HG03135 (cell line): ENCODE results near the gene L1CAM.

Experiments
- ATAC-seq: cut with Tn5 transposase; IDR thresholded peaks from one replicate; pipeline ENCODE4 v1.9.1; 2021; ENCODE audit warnings: mild to moderate bottlenecking, moderate library complexity; ENCODE audit not compliant: unreplicated experiment

Gene L1CAM

GRCh38 chrX:153885968-153886903 lies at the start of gene L1CAM:
Gene L1CAM (minus strand): TSS chrX:153886173. CDS start chrX:153875836, 10,337 bp downstream.
- no peak for ATAC-seq

DNA sequence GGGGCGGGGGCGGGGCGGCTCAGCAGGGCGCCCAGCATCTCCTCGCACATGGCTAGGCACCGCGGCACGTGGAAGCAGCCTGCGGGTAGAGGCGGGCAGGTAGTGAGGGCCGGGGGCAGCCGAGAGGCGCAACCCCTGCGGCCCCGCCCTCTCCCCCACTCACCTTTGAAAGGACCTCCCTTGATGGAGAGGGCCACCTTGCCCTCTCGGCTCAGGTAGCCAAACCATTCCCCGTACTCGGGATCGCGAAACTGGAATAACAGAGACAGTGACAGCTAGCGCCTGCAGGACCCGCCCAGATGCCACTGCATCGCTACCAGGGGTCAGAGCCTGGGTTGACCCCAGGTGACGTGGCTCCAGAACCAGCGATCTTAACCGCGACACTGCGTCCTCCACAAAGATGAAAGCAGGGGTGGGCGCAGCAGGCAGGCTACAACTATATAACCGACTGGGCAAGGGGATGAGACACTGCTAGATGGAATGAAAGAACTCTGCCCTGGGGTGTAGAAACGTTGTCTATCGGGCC lies 49.4 kb upstream of the L1CAM start:
- peak; percentile 13 for ATAC-seq

- peak; percentile 81 for ATAC-seq
Observed at GRCh38 chrX:153934762-153935325, 48.9 kb upstream of the L1CAM start, which contains the start of gene NAA10. Gene NAA10 (minus strand): TSS chrX:153935037. CDS start chrX:153934904, 133 bp downstream.

GRCh38 chrX:153934148-153934761 lies 48.3 kb upstream of the L1CAM start:
- peak; percentile 14 for ATAC-seq

- no peak for ATAC-seq
Observed at GRCh38 chrX:153933748-153934147, 47.8 kb upstream of the L1CAM start.

GRCh38 chrX:153932220-153932915 lies 46.4 kb upstream of the L1CAM start:
- no peak for ATAC-seq

GRCh38 chrX:153931748-153932147 lies 45.8 kb upstream of the L1CAM start:
- no peak for ATAC-seq

DNA sequence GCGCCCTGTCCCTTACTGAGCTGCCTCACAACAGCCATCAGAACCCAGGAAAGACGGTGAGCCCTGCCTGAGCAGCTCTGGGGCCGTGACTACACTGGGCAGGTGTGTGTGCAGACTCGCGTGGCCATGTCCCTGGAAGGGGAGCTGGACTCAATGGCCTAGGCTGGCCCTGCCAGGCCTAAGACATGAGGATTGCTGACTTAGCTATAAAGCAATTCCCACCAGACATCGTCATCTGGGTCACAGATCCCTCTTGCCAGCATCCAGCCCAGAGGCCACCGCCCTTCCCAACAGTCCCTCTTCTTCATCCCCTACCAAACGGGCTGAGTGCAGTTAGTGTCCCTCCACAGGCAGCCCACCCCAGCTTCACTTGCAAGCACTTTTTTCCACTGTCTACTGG lies 45.2 kb upstream of the L1CAM start:
- ATAC-seq: no peak

DNA sequence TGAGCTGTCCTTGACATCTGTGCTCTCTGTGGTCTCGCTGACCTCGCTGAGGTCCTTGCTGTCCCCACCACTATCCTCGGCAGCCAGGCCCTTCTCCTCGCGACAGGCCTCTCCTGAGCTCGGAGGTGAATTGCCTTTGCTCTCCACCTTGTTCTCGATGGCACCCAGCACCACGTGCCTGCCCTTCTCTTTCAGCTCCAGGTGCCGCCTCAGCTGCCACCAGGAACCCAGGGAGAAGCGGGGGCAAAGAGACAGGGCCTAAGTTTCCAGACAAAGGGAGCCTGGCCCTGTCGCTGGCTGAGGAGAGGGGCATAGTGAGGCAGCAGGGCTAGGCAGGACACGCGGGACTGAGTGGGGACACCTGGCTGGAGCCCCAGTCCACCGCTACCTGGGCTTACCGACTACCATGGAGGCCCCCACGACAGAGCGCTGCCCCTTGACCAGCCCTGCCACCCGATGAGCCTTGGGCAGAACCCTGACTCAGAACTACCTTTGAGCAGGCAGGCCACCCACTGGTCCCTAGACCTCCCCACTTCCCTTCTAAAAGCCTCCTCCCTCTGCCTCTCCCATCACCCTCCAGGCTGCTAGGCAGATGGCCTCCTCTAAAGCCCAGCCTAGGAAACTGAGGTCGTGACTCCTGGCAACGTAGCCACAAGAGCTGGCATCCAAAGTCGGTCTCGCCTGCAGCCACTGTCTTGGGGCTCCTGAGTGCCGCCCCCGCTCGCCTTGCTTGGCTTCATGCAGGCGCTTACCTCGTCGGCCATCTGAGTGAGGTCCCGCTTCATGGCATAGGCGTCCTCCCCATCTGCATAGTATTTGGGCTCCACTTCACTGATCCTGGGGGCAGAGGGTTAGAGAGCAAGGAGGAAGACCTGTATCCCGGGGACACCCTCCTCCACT lies 44.3 kb upstream of the L1CAM start:
- ATAC-seq: no peak

DNA sequence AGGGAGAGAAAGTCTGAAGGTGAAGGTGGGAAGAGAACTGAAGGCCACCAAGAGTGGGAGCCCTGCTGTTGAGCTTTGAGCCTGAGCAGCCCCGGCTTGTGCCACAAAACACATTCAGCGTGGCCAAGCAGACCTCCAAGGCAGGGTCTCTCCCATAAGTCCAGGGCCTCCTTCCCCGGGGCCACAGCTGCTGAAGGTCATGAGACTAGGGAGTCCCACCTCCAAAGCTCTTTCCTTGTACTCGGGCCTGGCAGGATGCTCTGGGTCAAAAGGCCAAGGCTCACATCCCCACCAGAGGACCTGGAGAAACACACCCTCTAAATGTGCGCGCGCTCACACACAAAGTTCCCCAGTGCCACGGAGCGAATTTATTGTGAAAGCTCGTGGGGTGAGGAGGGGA lies 43.6 kb upstream of the L1CAM start:
- no peak for ATAC-seq

- no peak for ATAC-seq
Observed at GRCh38 chrX:153928846-153929245, 42.9 kb upstream of the L1CAM start.

GRCh38 chrX:153927922-153928760 lies 42.2 kb upstream of the L1CAM start:
- peak; percentile 73 for ATAC-seq

DNA sequence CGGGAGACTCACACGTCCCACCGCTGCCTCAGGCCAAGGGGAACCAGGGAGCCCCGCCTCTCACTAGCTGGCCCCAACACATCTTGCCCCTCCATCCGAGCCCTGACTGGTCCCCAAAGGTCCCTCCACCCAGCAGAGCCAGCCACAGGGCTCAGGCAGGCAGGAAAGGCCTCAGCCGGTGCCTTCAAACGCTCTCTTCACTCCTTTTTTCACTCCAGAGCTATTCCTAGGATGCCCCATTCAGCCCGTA lies 41.6 kb upstream of the L1CAM start:
- no peak for ATAC-seq

DNA sequence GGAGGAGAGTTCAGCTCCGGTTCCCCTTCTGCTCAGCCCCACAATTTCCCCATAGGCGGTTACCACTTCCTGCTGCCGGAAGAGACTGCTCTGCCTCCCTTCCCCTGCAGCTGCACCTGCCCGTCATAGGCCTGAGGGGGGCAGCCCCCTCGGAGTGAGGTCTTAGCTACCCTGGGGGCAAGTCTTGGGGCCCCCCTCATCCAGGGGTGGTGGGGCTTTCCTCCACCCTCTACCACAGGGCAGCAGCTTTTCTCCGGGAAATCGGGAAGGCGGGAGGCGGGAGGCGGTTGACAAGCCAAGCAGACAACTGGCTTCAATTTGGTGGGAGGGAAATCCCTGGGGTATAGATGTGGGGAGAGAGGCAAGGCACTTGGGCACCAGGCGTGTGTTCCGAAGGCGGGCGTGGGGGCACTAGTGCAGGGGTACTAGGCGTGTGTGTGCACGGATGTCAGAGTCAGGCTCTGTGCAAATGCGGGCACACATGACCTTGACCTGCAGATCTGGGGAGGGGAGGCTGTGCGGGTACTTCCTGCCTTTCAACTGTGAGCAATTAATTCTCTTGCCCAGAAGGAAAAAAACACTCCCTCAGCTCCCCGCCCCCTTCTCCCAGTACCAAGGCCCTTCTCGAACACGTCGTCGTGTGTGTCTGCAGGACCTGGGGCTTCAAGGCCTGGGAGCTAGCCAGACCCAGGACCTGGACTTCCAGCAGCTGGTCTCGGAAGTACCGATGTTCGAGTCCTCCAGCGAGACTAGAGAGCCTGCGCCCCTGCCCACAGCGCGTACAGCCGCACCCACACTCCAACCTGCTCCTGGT lies 41.1 kb upstream of the L1CAM start:
- ATAC-seq: peak; percentile 50

DNA sequence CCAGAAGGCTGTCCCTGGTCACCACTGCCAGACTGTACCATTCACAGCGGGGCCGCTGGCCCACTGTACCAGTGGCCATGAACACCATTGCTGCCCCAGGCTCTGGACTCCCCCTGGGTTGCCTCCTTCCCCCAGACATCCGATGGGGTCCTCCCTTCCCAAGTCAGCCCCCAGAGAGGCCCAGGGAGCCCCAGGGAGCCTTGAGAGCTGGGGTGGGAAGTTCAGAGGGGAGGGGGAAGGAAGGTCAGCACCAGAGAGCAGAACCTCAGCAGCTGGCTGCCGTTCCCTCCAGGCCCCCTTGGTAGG lies 40.5 kb upstream of the L1CAM start:
- peak; percentile 0 for ATAC-seq

DNA sequence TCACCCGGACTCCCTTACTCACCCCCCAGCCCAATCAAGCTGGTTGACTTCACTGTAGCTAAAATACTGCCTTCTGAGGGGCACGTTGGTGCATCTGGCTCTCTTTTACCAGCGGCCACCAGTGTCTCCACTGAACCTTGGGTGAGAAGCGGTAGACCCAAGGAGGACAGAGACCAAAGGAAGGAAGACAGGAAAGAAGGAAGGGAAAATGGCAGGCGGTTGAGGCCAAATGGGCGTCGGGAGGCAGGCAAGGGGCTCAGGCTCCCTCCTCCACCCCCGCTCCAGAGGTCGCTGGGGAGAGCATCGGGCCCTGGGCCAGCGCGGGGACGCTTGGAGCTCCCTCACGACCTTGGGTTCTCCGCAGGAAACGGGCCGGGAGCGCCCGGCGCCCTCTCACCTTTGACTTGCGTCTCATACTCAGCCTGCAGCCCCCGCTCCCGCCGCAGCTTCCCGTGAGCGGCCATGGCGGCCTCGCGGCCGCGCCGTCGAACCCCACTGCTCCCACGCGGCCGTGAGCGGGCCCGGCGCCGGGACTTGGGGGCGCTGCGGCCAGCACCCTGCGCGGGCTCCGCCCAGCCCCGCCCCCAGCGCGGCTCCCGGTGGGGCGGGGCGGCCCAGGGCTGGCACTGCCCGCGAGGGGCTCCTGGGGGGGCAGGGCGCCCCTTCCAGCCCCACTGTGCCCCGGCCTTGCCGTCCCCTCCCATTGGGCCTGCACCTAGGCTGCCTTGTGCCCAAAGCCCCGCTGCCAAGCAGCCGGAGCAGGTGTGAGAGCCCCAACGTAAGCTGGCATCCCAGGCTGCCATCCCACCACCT lies 40.0 kb upstream of the L1CAM start, which contains the start of gene ARHGAP4:
Gene ARHGAP4 (minus strand): TSS at position 526 of the 813 bp plus-strand sequence. CDS start 62 bp downstream, at position 464.
- ATAC-seq: no peak

DNA sequence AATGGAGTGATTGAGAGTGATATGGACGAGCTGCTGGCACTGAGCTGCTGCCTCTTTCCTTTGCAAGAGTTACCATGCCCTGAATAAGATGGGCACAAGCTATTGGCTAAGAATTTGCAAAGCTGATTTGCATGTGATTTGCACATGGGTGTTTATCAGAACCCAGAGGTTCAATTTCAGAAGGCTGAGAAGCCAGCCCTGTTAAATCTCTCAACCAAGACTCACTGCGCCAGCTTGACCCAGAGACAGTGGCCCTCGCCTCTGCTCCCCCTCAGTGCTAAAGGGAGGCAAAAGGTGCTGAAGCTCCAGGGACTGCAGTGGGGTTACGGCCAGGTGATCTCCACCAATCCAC lies 39.4 kb upstream of the L1CAM start:
- ATAC-seq: no peak
